Esophagus squamous epithelium (tissue), 4 donors: ENCODE measurements around the gene KLHL6.

Source experiments
- POLR2A ChIP-seq, 4 donors: fragments of 450-650 bp; IDR thresholded peaks; one replicate each; pipeline ENCODE4 v1.6.1; 2017; ENCODE audit warnings: antibody characterized with exemption in 4 of 4, mild to moderate bottlenecking in 4 of 4, moderate library complexity in 3 of 4
- TF ChIP-seq, protein P1 (sequence below), 6 experiments: fragments of 450-650 bp in 4 of 6; fragments of 200-600 bp in 2 of 6; sonication (generic) in 2 of 6; IDR thresholded peaks; one replicate each; pipeline ENCODE4 v1.5.1; 2016 to 2019; ENCODE audit warnings: antibody characterized with exemption in 6 of 6, mild to moderate bottlenecking in 4 of 6, moderate library complexity in 4 of 6

DNA sequence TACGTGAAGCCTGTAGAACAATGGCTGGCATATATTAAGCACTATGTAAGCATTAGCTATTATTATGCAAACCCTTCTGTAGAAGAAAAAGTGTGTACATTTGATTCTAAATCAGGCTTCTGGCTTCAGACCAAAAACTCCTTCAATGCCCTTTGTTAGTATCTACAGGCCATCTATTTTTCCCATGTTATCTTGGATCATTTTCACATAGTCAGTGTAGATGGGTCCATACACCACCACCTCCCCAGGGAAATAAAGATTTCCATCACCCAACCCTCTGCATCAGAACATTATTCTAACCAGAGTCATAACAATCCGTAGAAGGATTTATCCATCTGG is 8.0 kb upstream of the KLHL6 start:
- TF ChIP-seq POLR2A (IDR thresholded peaks at IDR 0.05) = no peak
- TF ChIP-seq, protein P1, sequence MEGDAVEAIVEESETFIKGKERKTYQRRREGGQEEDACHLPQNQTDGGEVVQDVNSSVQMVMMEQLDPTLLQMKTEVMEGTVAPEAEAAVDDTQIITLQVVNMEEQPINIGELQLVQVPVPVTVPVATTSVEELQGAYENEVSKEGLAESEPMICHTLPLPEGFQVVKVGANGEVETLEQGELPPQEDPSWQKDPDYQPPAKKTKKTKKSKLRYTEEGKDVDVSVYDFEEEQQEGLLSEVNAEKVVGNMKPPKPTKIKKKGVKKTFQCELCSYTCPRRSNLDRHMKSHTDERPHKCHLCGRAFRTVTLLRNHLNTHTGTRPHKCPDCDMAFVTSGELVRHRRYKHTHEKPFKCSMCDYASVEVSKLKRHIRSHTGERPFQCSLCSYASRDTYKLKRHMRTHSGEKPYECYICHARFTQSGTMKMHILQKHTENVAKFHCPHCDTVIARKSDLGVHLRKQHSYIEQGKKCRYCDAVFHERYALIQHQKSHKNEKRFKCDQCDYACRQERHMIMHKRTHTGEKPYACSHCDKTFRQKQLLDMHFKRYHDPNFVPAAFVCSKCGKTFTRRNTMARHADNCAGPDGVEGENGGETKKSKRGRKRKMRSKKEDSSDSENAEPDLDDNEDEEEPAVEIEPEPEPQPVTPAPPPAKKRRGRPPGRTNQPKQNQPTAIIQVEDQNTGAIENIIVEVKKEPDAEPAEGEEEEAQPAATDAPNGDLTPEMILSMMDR (IDR thresholded peaks at IDR 0.05) = no peak
